GM12875 (cell line): ENCODE data around the gene CDK5R1.

ENCODE experiments used
- H3K4me3 ChIP-seq: one replicate; pipeline ENCODE4 v1.5.1; 2011; ENCODE audit warnings: low read depth, low read length, control low read depth
- TF ChIP-seq, protein P1 (sequence below): IDR thresholded peaks from 2 replicates; pipeline ENCODE4 v1.5.1; 2011; ENCODE audit warnings: low read depth, mild to moderate bottlenecking, control low read depth, inconsistent platforms, low read length, moderate library complexity, borderline replicate concordance; ENCODE audit not compliant: insufficient read depth

Gene CDK5R1

DNA sequence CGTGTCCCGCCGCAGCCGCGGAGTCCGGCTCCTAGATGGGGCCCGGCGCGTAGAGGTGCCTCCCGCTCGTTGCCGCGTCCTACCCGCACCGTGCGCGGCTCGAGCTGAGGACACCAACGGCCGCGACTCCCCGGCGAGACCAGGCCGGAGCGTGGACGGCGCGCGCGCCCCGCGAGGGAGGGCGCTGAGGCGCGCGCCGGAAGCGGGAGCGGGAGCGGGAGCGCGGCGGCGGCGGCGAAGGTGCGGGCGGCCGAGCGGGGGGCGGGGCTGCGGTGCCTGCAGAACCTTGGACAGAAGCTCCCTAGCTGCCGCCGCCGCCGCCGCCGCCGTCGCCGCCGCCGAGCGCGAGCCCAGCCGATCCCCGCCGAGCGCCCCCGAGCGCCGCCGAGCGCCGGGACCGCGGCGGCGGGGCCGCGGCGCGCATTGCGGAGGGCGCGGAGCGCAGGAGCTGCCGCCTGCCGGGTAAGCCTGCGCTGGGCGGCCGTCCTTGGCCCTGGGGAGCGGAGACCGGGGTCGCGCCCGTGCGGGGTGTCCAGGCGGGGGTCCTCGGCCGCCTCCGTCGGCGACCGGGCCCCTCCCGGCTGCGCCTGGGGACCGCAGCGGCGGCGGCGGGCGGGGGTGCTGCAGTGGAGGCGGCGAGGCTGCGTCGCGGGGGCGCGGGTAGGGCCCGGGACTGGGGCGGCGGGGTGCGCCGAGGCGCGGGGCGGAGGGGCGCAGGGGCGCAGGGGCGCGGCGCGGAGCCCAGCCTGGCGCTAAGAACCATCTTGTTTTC is at the start of gene CDK5R1:
Gene CDK5R1, plus strand, starts transcription at position 293 of the 772 bp plus-strand sequence. CDS start 628 bp downstream, outside the sequence.
- peak within 1 kb of the TSS; percentile 92 for H3K4me3 ChIP-seq
- TF ChIP-seq, protein P1, sequence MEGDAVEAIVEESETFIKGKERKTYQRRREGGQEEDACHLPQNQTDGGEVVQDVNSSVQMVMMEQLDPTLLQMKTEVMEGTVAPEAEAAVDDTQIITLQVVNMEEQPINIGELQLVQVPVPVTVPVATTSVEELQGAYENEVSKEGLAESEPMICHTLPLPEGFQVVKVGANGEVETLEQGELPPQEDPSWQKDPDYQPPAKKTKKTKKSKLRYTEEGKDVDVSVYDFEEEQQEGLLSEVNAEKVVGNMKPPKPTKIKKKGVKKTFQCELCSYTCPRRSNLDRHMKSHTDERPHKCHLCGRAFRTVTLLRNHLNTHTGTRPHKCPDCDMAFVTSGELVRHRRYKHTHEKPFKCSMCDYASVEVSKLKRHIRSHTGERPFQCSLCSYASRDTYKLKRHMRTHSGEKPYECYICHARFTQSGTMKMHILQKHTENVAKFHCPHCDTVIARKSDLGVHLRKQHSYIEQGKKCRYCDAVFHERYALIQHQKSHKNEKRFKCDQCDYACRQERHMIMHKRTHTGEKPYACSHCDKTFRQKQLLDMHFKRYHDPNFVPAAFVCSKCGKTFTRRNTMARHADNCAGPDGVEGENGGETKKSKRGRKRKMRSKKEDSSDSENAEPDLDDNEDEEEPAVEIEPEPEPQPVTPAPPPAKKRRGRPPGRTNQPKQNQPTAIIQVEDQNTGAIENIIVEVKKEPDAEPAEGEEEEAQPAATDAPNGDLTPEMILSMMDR, result no peak

DNA sequence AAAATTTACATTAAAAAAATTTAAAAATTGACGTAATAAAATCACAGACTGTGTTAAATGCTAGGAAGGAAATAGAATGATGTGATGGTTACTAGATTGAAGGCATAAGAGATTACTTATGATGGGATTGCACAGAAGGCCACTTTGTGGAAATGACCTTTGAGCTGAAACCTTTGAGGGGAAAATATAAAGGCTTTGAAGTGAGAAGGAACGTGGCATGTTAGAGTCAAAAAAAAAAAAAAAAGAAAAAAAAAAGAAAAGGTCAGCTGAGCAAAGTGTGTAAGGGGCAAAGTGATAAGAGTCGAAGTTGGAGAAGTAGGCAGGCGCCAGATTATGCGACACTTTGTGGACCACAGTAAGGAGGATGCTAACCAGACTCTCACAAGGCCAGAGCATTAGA is 46.1 kb upstream of the CDK5R1 start:
- no peak overlapping the region for H3K4me3 ChIP-seq
- TF ChIP-seq, protein P1, result no peak

DNA sequence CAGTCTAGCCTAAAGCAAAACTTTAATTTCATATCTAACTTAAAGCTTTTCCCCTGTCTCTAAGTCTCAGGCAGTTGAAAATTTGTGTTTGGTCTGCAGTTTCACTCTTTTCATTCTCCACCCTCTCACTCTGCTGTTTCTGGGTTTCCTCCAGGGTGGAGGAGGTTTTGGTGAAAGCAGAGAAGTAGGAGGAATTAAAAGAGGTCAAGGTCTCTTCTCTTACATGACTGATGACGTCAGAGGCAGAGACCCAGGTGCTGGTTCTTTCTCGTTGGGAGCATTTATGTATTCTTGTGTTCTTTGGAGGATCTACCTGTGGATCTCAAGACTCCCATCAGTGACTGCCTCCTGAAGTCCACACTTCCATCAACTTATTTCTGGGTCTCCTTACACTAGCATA is 44.9 kb upstream of the CDK5R1 start:
- TF ChIP-seq, protein P1, result no peak

DNA sequence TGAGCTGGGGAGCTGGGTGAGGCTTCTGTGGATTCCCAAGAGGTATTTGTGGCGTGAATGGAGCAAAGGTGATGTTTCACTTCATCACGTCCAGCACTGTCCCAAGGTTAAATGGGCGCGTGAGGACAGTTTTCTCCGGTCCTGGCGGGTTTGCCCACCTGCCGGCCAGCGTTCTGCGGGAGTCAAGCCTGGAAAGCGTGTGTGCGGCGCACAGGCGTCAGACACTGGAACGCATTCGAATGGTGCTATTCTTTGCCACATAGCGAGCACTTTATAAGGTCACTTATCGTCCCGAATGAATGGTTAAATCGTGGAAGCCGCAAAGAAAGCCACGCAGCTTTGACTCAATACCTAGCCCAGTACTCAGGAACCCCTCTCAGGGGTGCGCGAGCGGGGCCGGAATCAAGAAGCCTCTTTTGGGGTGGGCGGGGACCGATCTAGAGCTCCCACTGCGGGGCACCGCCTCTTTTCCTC is 42.9 kb upstream of the CDK5R1 start:
- H3K4me3 ChIP-seq, result peak overlapping the region; percentile 39
- TF ChIP-seq, protein P1, result no peak

More for the DNA sequence above, 44.9 kb upstream of the CDK5R1 start:
- H3K4me3 ChIP-seq, result no peak overlapping the region

DNA sequence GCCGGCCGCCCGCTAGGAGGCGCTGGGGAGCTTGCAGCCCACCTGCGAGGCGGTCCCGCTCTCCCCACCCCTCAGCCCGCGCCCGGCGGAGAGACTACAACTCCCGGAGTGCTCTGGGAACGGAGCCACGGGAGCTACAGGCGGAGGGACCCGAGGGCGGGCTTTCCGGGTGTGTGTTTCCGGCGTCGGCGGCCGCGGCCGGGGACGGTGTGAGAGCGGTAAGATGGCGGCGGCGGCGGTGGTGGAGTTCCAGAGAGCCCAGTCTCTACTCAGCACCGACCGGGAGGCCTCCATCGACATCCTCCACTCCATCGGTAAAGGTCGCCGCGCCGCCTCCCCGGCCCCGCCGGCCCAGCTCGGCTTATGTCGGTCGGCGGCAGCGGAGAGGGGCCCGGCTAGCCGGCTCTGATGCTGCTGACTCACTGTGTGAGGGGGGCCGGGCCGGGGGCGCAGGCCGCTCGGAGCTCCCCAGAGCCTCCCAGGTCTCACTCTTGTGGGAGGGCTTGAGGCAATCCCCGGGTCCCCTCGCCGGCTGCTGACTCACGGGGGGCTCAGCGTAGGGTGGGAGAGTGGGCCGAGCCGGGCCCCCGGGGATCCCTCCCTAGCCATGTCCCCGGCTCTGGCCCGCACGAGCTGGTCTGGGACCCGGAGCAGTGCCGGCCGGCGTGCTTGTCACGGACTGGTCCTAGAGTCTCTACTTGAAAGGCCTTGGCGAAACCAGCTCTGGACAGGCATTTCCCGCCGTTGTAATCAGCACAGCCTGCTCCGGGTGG is 42.3 kb upstream of the CDK5R1 start, which contains the start of gene PSMD11:
Gene PSMD11, plus strand, starts transcription at position 210 of the 773 bp plus-strand sequence. Its CDS starts 14 bp downstream, at position 224.
- TF ChIP-seq, protein P1, result peak; percentile 96
- H3K4me3 ChIP-seq, result peak within 1 kb of the TSS; percentile 92

DNA sequence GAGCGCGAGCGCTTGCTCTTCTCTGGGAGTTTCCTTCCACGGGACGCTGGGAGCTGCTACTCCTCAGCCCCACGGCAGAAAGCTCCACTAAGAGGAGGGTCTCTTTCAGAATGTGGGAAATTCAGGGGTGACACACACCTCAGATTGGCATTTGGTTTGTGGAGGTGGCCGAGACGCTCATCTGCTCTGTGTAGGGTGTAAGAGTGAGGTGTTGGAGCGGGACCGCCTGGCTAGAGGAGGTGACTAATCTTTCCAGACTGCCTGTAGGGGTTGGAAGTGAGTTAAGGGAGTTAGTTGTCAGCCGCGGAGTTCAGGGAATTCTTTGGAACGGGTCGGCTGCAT is 41.7 kb upstream of the CDK5R1 start:
- TF ChIP-seq, protein P1, result no peak
- H3K4me3 ChIP-seq, result peak overlapping the region; percentile 92
